Panc1 (cell line): ENCODE data around the gene VAC14. TPM values are rescaled to one million over a fixed set of nuclear protein-coding genes. Genes with fewer than 3 reads are reported as not detected.
"Not testable (repeated sequence)": the region's sequence is repeated elsewhere in the genome, so short reads cannot be mapped to it uniquely, and the experiment has no call there.

Source experiments
- ATAC-seq: fragments of 200-7000 bp; cut with Tn5 transposase; 2 replicates; pipeline ENCODE4 v1.9.1; 2020; ENCODE audit warnings: mild to moderate bottlenecking, moderate library complexity
- BruUV-seq: library from RNA; stranded (reverse); fragments of 400-500 nt; replicated peaks from 2 replicates; lab custom pipeline; 2021; lab: Mats Ljungman, UMichigan
- CTCF ChIA-PET: fragments of 300-600 bp; sonication (Branson Sonifier 250); formaldehyde crosslinking; loops from one replicate; lab custom pipeline; 2022; ENCODE audit warnings: antibody characterized with exemption; lab: Charles Lee
- POLR2A ChIA-PET: fragments of 300-600 bp; sonication (Branson Sonifier 250); formaldehyde crosslinking; loops from one replicate; lab custom pipeline; 2022; ENCODE audit warnings: antibody characterized with exemption; lab: Charles Lee
- DNase-seq: peaks from one replicate; pipeline ENCODE4 v3.0.0-alpha.2; 2010; ENCODE audit warnings: low read depth, low spot score
- H3K27ac ChIP-seq: 2 replicates; pipeline ENCODE4 v1.5.1; 2011; ENCODE audit warnings: mild to moderate bottlenecking, low read length, inconsistent platforms
- H3K27me3 ChIP-seq: fragments of 200-500 bp; sonication (Bioruptor generic); 2 replicates; pipeline ENCODE4 v1.6.0; 2014; ENCODE audit warnings: low read length, inconsistent platforms; ENCODE audit not compliant: control insufficient read depth, insufficient read depth
- H3K36me3 ChIP-seq: fragments of 200-500 bp; sonication (Bioruptor generic); 2 replicates; pipeline ENCODE4 v1.5.1; 2014; ENCODE audit warnings: inconsistent platforms, mild to moderate bottlenecking, low read length, moderate library complexity; ENCODE audit not compliant: control insufficient read depth, insufficient read depth
- H3K4me1 ChIP-seq: 2 replicates; pipeline ENCODE4 v1.5.1; 2011; ENCODE audit warnings: inconsistent platforms, mild to moderate bottlenecking, low read length, moderate library complexity; ENCODE audit not compliant: control insufficient read depth, insufficient read depth
- H3K4me3 ChIP-seq, 2 experiments: 2 replicates each; pipeline ENCODE4 v1.5.1; 2011 to 2012; ENCODE audit warnings: low read depth in 2 of 2, low read length in 2 of 2, mild to moderate bottlenecking in 2 of 2, inconsistent platforms in 1 of 2, moderate library complexity in 1 of 2
- H3K9me3 ChIP-seq: fragments of 200-500 bp; sonication (Bioruptor generic); 2 replicates; pipeline ENCODE4 v1.5.1; 2014; ENCODE audit warnings: low read depth, mild to moderate bottlenecking, inconsistent platforms, low read length, moderate library complexity; ENCODE audit not compliant: control insufficient read depth, insufficient read depth
- POLR2AphosphoS5 ChIP-seq: IDR thresholded peaks from 2 replicates; pipeline ENCODE4 v1.6.1; 2012; ENCODE audit warnings: mild to moderate bottlenecking, low read depth, low read length, moderate library complexity
- SIN3A ChIP-seq: IDR thresholded peaks from 2 replicates; pipeline ENCODE4 v1.6.1; 2012; ENCODE audit warnings: low read depth, mild to moderate bottlenecking, low read length, moderate library complexity, borderline replicate concordance; ENCODE audit not compliant: insufficient read depth
- TCF7L2 ChIP-seq: IDR thresholded peaks from 2 replicates; pipeline ENCODE4 v1.6.1; 2011; ENCODE audit warnings: mild to moderate bottlenecking, low read depth, low read length, inconsistent platforms
- in situ Hi-C: cut with HindIII; loops from 2 replicates; pipeline ENCODE4 v1.10.0; 2016; ENCODE audit warnings: low sequenced_read_pairs, low pct_unique_long_range_greater_than_20kb
- intact Hi-C: fragments of 100-400 bp; cut with micrococcal nuclease; formaldehyde crosslinking; loops from one replicate; pipeline ENCODE4 v1.10.0; 2022; ENCODE audit not compliant: unreplicated experiment
- total RNA-seq: library from RNA; stranded (reverse); gene quantifications from one replicate; pipeline ENCODE4 v1.2.1, GENCODE V29; 2021; ENCODE audit not compliant: unreplicated experiment
- TF ChIP-seq, protein P1 (sequence below), 2 experiments: IDR thresholded peaks; 2 replicates each; pipeline ENCODE4 v1.6.1; 2011 to 2012; ENCODE audit warnings: low read depth in 2 of 2, control low read depth in 1 of 2, low read length in 1 of 2, mild to moderate bottlenecking in 1 of 2, moderate library complexity in 1 of 2; ENCODE audit not compliant: insufficient read depth in 1 of 2
- TF ChIP-seq, protein P2 (sequence below): fragments of 450-650 bp; IDR thresholded peaks from 2 replicates; pipeline ENCODE4 v1.5.1; 2017; ENCODE audit warnings: mild to moderate bottlenecking

Gene VAC14
- total RNA-seq, 1 experiment from 2014 or later: 37.9 TPM

DNA sequence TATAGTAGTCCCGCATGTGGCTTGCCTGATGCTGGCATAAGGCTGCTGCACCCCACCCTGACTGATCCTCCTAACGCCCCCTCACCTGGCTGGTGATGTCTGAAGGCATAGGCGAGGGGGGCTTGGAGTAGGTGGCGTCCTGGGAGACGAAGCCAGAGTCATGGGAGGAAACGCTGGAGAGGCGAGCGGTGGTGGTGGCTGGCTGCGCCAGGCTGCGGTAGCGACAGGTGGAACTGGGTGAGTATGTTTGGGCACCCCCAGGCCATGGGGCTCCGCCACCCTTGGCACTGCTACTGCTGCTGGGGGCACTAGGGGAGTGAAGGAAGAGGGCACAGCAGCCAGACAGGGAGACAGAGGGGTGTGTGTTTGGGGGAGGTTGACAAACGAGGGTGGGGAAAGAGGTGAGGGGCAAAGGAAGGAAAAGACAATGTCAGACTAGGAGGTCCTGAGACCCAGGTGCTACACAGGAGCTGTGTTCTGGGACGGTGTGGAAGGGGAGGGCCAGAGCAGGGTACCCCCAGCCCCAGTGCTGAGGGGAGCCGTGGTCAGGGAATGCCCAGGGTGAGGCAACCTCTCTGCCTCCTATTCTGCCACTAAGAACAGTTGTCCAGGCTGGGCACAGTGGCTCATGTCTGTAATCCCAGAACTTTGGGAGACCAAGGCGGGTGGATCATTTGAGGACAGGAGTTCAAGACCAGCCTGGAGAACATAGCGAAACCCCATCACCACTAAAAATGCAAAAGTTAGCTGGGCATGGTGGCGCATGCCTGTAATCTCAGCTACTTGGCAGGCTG is 126.5 kb downstream of the VAC14 start:
- Histone ChIP-seq H3K36me3 (0 out of 2 replicates have a peak, but pooled peaks cover 2% of the 10 kb centered on the region), H3K27ac (no peak overlapping the region), H3K4me1 (no peaks in the 10 kb centered on the region), H3K9me3 (no peaks in the 10 kb centered on the region), H3K27me3 (no peaks in the 10 kb centered on the region), H3K4me3 (no peak overlapping the region)
- no TSS peak for BruUV-seq
- ChIA-PET POLR2A (no interaction called here), CTCF (no interaction called here)
- ATAC-seq (no peak), DNase-seq (no peak)
- TF ChIP-seq POLR2AphosphoS5 (no peak), SIN3A (no peak), TCF7L2 (no peak)
- TF ChIP-seq, protein P1, sequence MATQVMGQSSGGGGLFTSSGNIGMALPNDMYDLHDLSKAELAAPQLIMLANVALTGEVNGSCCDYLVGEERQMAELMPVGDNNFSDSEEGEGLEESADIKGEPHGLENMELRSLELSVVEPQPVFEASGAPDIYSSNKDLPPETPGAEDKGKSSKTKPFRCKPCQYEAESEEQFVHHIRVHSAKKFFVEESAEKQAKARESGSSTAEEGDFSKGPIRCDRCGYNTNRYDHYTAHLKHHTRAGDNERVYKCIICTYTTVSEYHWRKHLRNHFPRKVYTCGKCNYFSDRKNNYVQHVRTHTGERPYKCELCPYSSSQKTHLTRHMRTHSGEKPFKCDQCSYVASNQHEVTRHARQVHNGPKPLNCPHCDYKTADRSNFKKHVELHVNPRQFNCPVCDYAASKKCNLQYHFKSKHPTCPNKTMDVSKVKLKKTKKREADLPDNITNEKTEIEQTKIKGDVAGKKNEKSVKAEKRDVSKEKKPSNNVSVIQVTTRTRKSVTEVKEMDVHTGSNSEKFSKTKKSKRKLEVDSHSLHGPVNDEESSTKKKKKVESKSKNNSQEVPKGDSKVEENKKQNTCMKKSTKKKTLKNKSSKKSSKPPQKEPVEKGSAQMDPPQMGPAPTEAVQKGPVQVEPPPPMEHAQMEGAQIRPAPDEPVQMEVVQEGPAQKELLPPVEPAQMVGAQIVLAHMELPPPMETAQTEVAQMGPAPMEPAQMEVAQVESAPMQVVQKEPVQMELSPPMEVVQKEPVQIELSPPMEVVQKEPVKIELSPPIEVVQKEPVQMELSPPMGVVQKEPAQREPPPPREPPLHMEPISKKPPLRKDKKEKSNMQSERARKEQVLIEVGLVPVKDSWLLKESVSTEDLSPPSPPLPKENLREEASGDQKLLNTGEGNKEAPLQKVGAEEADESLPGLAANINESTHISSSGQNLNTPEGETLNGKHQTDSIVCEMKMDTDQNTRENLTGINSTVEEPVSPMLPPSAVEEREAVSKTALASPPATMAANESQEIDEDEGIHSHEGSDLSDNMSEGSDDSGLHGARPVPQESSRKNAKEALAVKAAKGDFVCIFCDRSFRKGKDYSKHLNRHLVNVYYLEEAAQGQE (IDR thresholded peaks at IDR 0.05; ENCODE audit: insufficient read depth in 1 of 2, low read depth in 2 of 2, low read length in 1 of 2): no peak
- TF ChIP-seq, protein P2, sequence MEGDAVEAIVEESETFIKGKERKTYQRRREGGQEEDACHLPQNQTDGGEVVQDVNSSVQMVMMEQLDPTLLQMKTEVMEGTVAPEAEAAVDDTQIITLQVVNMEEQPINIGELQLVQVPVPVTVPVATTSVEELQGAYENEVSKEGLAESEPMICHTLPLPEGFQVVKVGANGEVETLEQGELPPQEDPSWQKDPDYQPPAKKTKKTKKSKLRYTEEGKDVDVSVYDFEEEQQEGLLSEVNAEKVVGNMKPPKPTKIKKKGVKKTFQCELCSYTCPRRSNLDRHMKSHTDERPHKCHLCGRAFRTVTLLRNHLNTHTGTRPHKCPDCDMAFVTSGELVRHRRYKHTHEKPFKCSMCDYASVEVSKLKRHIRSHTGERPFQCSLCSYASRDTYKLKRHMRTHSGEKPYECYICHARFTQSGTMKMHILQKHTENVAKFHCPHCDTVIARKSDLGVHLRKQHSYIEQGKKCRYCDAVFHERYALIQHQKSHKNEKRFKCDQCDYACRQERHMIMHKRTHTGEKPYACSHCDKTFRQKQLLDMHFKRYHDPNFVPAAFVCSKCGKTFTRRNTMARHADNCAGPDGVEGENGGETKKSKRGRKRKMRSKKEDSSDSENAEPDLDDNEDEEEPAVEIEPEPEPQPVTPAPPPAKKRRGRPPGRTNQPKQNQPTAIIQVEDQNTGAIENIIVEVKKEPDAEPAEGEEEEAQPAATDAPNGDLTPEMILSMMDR: no peak
- in situ Hi-C loops (no loop called here), intact Hi-C loops (no loop called here)

DNA sequence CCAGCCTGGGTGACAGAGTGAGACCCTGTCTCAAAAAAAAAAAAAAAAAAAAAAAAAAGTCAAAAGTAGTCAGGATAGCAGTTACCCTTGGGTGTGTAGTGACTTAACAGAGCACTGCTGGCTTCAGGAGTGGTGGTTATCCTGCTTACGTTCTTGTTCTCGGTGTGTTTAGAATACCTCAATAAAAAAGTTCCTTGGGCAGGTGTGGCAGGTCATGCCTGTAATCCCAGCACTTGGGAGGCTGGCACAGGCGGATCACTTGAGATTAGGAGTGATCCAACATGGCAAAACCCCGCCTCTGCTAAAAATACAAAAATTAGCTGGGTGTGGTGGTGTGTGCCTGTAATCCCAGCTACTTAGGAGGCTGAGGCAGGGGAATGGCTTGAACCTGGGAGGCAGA is 130.0 kb downstream of the VAC14 start:
- H3K9me3 ChIP-seq, H3K36me3 ChIP-seq, ATAC-seq, BruUV-seq, intact Hi-C loops, in situ Hi-C loops, H3K4me1 ChIP-seq, H3K27ac ChIP-seq, CTCF ChIA-PET, DNase-seq, H3K4me3 ChIP-seq, POLR2A ChIA-PET, H3K27me3 ChIP-seq: not testable (repeated sequence)

DNA sequence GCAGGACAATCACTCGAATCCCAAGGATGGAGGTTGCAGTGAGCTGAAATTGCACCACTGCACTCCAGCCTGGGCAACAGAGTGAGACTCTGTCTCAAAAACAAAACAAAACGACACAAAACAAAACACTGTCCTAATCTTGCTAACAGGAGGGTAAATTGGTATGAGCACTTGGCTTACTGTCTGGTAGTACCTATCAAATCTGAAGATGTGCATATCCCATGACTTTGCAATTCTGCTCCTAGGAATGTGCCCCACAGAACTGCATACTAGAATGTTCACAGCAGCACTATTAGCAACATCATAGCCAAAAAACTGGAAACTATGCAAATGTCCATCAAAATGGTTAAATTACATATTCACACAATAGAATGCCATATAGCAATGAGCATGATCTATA is 130.8 kb downstream of the VAC14 start:
- ATAC-seq: no peak
- intact Hi-C loops (no loop called here), in situ Hi-C loops (no loop called here)
- H3K4me1 ChIP-seq: no peaks in the 10 kb centered on the region
- no TSS peak for BruUV-seq
- no peak overlapping the region for H3K4me3 ChIP-seq
- ChIA-PET CTCF (no interaction called here), POLR2A (no interaction called here)
- no peak for DNase-seq
- peaks cover 2% of the 10 kb centered on the region; the same call in 1 of the 2 replicates for H3K36me3 ChIP-seq
- TF ChIP-seq POLR2AphosphoS5: no peak
- TF ChIP-seq, protein P2: no peak
- H3K27ac ChIP-seq: no peak overlapping the region
- no peaks in the 10 kb centered on the region for H3K27me3 ChIP-seq
- no peaks in the 10 kb centered on the region for H3K9me3 ChIP-seq
